Loucy (cell line): Measurements from ENCODE around the gene ZBTB48.

Experiments
- CTCF ChIP-seq: fragments of 200-600 bp; sonication (generic); conservative IDR thresholded peaks from 2 replicates; pipeline ENCODE4 v1.5.1; 2014; ENCODE audit warnings: mild to moderate bottlenecking, antibody characterized with exemption, low read length
- EZH2phosphoT487 ChIP-seq: fragments of 200-600 bp; IDR thresholded peaks from 2 replicates; pipeline ENCODE4 v1.6.1; 2018; ENCODE audit warnings: antibody characterized with exemption, mild to moderate bottlenecking, moderate library complexity, borderline replicate concordance

GRCh38 chr1:6579374-6580118, at the start of gene ZBTB48:
- TF ChIP-seq CTCF (no peak), EZH2phosphoT487 (no peak)
